NCI-H146 treated with DMSO at 0.1 percent for 48 hours (cell line): Measurements from ENCODE around the gene SMYD1.

Experiments
- DNase-seq: peaks from one replicate; lab custom pipeline; 2025; ENCODE audit not compliant: unreplicated experiment; lab: John Stamatoyannopoulos, UW

Gene SMYD1

DNA sequence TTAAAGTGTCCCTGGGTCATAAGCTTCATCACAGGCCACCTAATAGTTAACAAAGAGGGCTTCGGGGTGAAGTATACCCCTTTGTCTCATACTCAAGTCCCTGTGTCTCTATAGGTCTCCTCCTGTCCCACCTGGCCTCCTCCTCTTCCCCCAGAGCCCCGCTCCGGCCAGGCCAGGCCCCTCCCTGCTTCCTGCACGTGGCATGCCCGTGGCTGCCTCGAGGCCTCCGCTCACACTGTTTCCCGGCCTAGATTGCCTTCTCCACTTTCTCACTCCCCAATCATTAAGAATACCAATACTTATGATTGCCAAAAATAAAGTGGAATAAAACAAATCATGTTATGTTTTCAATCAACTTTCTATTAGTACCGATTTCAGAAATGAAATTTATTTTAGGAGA lies 18.8 kb downstream of the SMYD1 start:
- no peak for DNase-seq

DNA sequence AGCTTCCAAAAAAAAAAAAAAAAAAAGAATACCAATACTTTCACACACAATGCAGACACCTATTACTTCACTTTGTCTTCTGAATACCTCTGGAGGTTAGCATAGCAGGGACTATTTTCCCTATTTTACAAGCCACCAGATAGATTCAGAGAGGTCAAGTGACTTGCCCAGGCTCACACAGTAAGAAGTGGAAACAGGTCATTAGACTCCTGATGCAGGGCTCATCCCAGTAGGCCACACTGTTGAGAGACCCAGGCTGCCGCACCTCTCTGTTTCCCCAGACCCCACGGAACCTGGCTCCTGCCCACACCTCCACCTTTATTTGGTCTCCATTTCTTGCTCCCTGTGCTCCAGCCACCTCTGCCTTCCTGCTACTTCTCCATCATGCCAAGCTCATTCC lies 19.4 kb downstream of the SMYD1 start:
- no peak for DNase-seq

DNA sequence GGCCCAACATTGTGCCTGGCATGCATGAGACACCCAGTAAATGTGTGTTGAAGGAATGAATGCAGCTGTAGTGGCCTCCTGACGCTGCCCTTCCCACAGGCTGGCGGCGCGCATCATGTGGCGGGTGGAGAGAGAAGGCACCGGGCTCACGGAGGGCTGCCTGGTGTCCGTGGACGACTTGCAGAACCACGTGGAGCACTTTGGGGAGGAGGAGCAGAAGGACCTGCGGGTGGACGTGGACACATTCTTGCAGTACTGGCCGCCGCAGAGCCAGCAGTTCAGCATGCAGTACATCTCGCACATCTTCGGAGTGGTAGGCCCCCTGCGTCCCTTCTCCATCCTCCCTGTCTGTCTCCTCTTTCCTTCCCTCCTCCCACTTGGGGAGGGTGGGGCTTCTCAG lies 20.1 kb downstream of the SMYD1 start:
- DNase-seq, result no peak

DNA sequence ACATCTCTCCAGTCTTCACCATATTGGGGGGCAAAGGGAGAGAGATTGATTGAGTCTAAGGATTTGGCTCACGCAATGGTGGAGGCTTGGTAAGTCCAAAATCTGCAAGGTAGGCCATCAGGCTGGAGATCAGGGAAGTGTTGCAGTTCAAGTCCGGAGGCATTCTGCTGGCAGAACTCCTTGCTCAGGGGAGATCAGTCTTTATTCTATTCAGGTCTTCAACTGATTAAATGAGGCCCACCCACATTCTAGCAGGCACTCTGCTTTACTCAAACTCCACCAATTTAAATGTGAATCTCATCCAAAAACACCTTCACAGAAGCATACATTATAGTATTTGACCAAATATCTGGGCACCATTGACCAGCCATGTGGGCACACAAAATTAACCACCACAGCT lies 21.4 kb downstream of the SMYD1 start:
- DNase-seq, result no peak

DNA sequence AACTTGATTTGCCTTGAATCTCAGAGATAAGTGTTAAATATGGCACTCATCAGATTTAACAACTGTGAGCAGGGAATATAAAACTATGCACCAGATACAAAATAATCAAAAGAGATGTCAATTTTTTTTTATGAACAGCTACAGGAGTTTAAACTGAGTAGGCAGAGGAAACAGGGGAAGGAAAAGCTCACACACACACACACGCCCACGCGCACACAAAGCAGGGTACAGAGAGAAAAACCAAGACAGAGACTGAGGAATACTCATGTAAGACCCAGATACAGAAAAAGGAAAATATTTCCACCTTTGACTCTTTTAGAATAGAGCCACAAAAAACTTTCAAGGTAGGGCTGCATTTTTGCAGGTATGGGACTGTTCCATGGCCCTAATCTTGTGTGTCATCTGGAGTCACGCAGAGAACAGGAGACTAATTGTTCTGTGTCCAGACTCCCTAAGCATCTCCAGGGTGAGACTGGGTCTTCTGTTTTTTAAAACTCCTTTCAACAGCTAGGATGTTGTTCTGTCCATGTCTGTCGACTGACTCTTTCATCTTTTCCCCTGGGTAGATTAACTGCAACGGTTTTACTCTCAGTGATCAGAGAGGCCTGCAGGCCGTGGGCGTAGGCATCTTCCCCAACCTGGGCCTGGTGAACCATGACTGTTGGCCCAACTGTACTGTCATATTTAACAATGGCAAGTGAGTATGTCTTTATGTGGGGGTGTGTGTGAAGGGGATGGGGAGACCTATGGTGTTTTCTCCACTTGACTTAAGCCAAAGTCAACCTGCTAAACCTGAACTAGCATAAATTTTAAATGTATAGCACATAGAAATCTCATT lies 23.0 kb downstream of the SMYD1 start:
- no peak for DNase-seq

DNA sequence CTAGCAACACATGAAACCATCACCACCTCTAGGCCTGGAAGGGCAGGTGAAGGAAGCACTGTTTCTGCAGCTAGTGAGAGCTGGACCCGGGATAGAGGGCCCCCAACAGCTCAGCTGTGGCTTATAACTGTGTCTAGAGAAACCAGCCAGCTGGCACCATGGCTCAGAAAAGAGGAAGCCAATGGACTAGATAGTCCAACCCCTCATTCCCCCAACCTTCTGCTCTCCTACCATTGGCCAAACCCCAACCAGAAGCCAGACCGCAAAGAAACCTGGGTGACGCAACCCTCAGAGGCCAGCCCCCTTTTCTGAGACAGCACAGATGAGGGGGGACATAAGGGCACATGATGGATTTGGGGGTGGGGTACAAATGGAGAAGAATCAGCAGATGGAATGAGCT lies 24.3 kb downstream of the SMYD1 start:
- DNase-seq, result no peak

DNA sequence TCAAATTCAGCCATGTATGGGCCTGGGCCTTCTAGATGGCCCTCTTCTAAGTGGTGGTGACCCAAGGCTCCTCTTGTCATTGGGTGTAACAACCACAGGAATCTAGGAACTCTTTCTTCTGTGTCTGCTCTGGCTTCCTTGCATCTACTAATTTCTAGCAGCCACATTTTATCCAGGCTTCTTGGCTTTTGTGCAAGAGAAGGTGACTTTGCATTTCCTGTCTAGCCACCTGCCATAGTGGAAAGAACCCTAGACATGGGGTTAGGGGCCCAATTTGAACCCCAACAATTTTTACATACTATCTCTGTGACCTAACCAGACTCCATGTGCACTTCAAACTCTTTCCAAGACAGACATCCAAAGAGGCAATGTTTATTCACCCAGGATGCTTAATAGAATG lies 25.1 kb downstream of the SMYD1 start:
- no peak for DNase-seq

DNA sequence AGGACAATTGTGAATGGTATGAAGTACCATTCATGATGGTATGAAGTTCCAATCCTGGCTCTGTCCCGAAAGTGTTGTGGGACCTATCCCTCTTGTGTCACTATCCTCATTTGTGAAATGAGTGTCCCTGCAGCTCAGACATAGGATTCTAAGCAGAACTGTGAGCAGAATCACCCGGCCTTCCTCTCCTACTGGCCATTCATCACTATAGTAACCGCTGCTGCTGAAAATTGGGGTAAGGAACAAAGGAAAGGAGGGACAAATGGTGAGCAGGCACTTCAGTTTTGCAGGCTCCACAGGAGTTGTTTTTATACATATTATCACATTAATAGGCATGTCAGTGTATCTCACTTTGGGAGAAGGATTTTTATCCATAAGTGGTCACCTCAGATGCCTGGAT lies 27.4 kb downstream of the SMYD1 start:
- DNase-seq, result peak; percentile 28

DNA sequence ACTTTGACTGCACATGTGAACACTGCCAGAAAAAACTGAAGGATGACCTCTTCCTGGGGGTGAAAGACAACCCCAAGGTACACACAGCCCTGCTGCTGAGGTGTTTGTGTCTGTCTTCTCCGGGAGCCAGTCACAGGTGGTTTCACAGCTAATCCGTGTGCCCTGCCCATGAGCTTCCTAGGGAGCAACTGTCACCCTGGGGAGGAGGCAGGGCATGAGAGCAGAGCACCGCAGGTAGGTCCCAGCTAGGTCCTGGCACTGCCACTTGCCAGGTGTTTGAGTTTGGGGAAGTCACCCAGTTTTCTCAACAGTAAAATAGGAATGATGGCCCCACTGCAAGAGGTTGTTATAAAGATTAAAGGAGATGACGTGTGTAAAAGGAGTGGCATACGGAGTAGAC lies 29.1 kb downstream of the SMYD1 start:
- DNase-seq, result no peak

DNA sequence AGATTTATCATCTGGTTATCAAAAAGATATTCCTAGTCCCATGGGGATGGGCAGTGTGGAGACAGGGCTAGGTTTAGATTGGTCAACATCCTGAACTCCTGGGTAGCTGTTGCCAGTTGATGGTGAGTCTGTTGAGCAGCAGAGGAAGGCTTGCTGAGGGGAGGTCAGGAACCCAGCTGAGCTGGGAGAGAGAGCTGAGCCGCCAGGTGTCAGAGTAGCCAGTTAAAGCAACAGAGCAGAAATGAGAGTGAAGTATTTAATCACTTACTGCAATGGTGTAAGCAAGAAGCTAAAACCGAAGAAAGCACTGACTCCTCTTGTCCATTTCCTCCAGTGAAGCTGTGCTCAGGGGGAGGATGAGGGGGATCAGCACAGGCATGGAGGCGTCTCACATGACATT lies 29.6 kb downstream of the SMYD1 start:
- DNase-seq, result no peak

DNA sequence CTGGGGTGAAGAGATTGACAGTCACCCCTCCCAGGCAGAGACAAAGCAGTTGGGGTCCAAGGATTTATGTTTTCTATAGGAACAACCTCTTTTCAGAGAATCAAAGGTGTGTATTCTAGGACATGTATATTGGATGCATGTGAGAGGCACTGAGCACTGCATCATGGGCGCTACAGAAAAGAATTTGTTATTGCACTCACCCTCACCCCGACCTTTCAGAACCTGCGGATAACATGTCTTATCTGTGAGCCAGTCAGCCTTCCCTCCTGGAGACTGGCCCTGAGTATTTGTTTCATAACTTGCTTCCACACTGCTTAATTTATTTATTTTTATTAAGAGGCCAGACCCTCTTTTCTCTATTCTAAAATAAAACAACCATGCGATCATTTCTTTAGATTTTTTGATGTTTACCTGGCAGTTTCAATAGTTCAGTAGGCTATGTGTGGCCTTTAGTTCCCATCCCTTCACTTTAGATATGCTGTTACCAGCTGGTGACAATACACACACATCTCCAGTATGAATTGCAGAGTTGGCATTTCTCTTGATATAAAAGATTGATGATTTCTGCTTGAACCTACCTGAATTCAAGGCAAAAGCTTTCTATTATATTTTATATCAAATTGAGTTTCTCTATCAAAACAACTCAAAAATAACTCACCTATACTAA lies 30.4 kb downstream of the SMYD1 start:
- no peak for DNase-seq

DNA sequence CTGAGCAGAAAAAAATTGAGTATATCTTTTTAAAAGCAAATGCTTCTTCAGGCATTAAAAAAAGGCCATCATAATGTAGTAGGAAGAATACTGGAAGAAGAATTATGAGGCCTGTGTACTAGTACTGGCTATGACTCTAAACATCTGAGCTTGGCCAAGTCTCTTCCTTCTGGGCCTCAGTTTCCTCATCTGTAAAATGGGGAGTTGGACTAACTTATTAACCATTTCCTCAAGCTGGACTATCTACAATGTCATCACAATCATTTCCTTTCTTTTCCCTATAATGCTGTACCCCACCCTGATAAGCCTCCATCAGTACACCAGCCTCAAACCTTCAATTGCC lies 30.9 kb downstream of the SMYD1 start:
- no peak for DNase-seq

DNA sequence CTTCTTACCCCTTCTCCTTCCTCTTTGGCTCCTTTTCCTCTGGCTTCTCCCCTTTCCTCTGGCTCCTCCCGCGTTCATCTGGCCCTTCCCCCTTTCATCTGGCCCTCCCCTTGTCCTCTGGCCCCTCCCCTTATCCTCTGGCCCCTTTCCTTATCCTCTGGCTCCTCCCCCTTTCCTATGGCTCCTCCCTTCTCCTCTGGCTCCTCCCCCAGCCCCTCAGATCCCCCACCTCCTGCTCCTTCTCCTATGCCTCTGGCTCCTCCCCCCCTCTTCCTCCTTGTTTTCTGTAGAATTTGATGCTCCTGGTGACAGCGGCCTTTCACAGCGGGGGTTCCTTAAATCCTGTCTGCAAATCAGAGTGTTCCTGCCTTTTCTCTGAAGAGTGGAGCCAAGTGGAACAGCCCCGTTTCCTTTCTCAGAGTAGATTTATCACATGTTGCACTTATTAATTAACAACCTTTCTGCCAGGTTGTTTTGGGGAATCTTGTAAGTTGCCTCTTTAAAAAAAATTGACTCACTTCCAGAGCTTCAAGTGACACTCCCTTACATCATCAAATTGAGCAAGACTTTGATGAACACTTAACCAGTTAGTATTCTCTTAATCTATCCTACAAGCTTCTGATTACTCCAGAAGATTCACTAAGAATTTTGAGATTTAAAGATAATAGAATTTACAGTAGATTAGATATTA lies 32.3 kb downstream of the SMYD1 start:
- no peak for DNase-seq

DNA sequence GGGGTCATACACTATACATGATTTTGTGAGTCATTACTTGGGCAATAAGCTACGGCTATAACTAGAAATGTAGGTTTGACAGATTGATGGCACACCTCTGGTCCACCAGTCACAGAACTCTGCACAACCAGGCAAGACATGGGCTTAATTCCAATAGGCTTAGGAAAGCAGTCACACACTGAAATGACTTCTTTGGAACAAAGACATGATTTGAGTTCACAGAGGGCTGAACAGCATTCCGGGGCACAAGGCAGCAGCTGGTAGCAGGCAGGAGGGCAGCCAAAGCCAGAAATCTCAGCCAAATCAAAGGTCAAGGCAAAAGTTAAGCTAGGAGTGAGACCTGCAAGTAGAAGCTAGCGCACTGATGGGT lies 32.8 kb downstream of the SMYD1 start:
- no peak for DNase-seq

DNA sequence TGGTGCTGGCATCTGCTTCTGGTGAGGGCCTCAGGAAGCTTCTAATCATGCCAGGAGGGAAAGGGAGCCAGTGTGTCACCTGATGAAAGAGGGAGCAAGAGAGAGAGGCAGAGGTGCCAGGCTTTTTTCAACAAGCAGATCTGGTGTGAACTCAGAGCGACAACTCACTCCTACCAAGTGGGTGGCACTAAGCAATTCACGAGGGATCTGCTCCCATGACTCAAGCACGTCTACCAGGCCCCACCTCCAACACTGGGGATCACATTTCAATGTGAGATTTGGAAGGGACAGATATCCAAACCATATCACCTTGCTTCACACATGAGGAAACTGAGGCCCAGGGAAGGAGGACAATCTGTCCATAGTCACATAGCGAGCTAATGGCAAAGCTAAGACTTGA lies 41.2 kb downstream of the SMYD1 start:
- DNase-seq, result no peak

DNA sequence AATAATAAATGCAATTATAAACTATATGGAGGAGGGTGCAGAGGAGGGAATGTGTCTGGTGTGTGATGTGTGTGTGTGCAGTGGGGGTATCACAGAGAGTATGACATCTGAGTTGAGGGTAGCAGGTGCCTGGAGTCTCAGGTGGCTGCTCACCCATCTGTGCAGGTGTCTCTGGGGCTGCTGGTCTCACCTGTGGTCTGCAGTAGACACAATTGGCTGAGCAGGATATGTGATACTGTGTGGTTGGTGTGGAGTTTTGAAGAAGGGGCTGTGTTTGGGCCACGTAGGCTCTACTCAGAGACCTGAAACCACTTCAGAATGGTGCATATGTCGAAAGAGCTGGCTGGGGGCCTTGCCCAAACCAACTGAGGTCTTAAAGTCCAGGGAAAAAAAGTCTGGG lies 43.2 kb downstream of the SMYD1 start:
- DNase-seq, result no peak

DNA sequence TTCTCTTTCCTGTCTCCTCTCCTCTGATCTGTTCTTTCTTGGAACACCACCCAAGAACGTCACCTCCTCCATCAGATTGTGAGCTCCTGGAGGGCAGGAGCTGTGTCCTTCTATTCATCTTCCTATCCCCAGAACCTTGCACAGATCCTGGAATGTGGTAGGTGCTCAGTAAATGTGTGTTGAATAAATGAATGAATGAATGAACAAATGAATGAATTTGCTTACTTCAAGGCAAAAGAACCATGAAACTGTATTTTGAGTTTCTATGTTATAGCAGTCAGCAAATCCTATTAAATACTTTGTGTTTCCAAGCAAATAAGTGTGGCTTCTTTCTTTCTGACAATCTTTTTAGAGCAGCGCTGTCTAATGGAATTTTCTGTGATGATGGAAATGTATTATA lies 45.4 kb downstream of the SMYD1 start:
- DNase-seq, result no peak

DNA sequence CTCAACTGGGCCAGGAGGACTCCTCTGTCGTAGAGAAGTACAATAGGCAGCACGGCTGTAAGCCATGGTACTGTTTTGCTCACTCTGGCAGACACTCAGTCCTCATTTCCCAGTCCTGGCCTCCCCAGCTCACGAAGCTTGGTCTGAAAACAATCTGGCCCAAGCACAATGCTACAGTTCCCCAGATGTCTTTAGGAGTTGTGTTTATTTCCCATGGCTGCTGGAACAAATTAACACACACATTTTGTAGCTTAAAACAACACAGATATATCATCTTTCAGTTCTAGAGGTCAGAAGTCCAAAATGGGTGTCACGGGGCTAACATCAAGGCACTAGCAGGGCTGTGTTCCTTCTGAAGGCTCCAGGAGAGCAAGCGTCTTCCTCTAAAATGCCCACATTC lies 47.3 kb downstream of the SMYD1 start:
- DNase-seq, result no peak

DNA sequence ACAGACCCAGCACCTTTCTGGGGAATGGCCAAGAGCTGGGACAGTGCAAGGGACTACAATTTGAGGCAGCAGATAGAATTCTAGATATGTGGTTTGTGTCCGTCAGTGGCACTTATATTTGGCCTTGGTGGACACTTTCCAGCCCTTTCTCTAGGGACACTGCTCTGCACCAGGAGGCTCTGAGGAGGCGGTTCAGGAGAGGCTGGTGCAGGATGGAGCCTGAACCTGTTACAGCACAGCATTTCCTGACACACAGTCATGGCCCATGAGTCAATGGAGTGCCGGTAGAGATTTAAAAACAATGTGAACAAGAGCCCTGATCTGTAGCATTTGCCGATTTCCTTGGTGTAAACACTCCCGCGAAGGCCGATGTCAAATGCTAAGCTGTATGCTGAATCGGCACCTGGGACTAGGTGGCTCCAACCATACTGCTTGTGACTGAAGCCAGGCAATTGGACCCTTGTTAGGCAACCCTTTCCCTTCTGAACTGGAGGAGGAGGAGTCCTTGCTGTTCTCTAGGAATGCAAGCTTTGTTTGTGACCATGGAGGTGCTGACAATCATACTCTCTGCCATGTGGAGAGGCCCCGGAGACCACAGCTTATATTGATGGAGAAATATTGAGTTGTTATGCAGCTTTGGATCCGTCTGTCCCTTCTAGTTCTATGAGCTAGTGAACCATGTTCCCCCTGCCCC lies 48.3 kb downstream of the SMYD1 start:
- no peak for DNase-seq

DNA sequence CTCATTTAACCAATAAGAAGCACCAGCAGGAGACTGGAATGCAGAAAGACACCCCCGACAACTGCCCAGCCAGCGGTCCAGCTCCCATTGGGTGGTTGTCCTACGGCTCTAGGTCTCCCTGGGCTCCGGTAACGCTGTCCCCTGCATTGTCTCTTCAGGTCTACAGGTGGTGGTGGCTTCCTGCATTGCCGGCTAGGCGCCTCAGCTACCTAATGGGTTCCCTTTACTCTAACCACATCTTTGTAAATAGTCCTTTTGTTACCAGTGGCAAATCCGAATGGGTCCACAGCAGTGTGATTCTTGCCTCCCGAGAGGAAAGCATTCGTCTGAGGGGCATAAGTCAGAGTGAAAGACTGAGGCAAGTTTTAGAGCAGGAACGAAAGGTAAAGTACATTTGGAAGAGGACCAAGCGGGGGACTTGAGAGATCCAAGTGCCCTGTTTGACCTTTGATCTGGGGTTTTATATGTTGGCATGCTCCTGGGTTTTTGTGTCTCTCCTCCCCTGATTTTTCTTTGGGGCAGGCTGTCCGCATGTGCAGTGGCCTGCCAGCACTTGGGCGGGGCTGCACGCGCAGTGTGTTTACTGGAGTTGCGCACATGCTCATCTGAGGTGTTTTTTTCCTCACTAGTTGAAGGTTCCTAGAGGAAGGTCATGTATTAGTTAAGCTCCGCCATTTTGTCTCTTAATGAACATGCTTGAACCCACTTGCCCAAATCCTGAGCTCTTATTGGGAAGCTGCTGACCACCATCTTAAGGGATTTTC lies 49.2 kb downstream of the SMYD1 start:
- no peak for DNase-seq

DNA sequence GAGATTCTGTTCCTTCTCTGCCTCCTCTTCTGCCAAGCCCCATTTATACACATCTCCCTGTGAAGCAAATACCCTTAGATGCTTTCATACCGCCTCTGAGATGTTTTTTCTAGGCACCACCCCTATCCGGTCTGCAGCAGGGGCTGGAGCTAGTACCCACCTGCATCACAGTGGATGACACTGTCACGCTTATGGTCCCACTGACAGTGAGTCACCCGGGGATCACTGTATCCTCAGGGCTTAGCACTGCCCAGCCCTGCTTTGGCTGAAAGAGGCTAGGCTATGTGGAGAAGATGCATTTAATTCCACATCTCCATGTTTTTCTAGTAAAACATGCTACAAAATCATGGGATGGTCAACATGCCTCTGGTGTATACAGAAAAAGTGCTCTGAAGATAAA lies 50.3 kb downstream of the SMYD1 start:
- no peak for DNase-seq
